HEK293T (cell line): Measurements from ENCODE around the gene UBC.
"Not testable (repeated sequence)": the region's sequence is repeated elsewhere in the genome, so short reads cannot be mapped to it uniquely, and the experiment has no call there.

Experiments
- CTCF ChIA-PET: fragments of 350-600 bp; formaldehyde crosslinking; extraction: SDS; loops from one replicate; lab custom pipeline; 2021; ENCODE audit warnings: antibody characterized with exemption, inconsistent platforms; lab: Yijun Ruan, JAX
- POLR2A ChIA-PET: fragments of 350-600 bp; formaldehyde crosslinking; extraction: SDS; loops from one replicate; lab custom pipeline; 2020; ENCODE audit warnings: antibody characterized with exemption, inconsistent platforms; lab: Yijun Ruan, JAX
- DNase-seq: peaks from one replicate; pipeline ENCODE4 v3.0.0; 2012; ENCODE audit warnings: mixed read lengths; ENCODE audit errors: extremely low spot score
- ARNT ChIP-seq: fragments of 450-650 bp; IDR thresholded peaks from 2 replicates; pipeline ENCODE4 v1.6.1; 2017; ENCODE audit warnings: mild to moderate bottlenecking
- BHLHE40 ChIP-seq: fragments of 450-650 bp; IDR thresholded peaks from 2 replicates; pipeline ENCODE4 v1.6.1; 2016; ENCODE audit warnings: mild to moderate bottlenecking, moderate library complexity, borderline replicate concordance
- CTBP1 ChIP-seq: fragments of 450-650 bp; IDR thresholded peaks from 2 replicates; pipeline ENCODE4 v1.6.1; 2016; ENCODE audit warnings: borderline replicate concordance
- ELF4 ChIP-seq: fragments of 450-650 bp; IDR thresholded peaks from 2 replicates; pipeline ENCODE4 v1.6.1; 2017; ENCODE audit warnings: antibody characterized with exemption
- FOXA1 ChIP-seq: fragments of 450-650 bp; IDR thresholded peaks from 2 replicates; pipeline ENCODE4 v1.6.1; 2016; ENCODE audit warnings: mild to moderate bottlenecking
- FOXK2 ChIP-seq: fragments of 450-650 bp; IDR thresholded peaks from 2 replicates; pipeline ENCODE4 v1.6.1; 2016; ENCODE audit warnings: mild to moderate bottlenecking
- FOXM1 ChIP-seq: fragments of 450-650 bp; IDR thresholded peaks from 2 replicates; pipeline ENCODE4 v1.6.1; 2017; ENCODE audit warnings: mild to moderate bottlenecking, borderline replicate concordance
- HDGF ChIP-seq: fragments of 450-650 bp; IDR thresholded peaks from 2 replicates; pipeline ENCODE4 v1.6.1; 2017; ENCODE audit warnings: antibody characterized with exemption, borderline replicate concordance
- L3MBTL2 ChIP-seq: fragments of 450-650 bp; conservative IDR thresholded peaks from 2 replicates; pipeline ENCODE4 v1.6.1; 2016; ENCODE audit warnings: mild to moderate bottlenecking
- LEF1 ChIP-seq: fragments of 450-650 bp; IDR thresholded peaks from 2 replicates; pipeline ENCODE4 v1.6.1; 2017; ENCODE audit warnings: mild to moderate bottlenecking, borderline replicate concordance
- NFRKB ChIP-seq: fragments of 450-650 bp; IDR thresholded peaks from 2 replicates; pipeline ENCODE4 v1.6.1; 2016; ENCODE audit warnings: mild to moderate bottlenecking, moderate library complexity
- SP1 ChIP-seq: fragments of 450-650 bp; IDR thresholded peaks from 2 replicates; pipeline ENCODE4 v1.6.1; 2017
- SUZ12 ChIP-seq: fragments of 450-650 bp; IDR thresholded peaks from 2 replicates; pipeline ENCODE4 v1.6.1; 2016; ENCODE audit warnings: mild to moderate bottlenecking
- TARDBP ChIP-seq: fragments of 450-650 bp; IDR thresholded peaks from 2 replicates; pipeline ENCODE4 v1.6.1; 2016
- ZNF384 ChIP-seq: fragments of 450-650 bp; IDR thresholded peaks from 2 replicates; pipeline ENCODE4 v1.6.1; 2016
- TF ChIP-seq, protein P1 (sequence below): fragments of 450-650 bp; IDR thresholded peaks from 2 replicates; pipeline ENCODE4 v1.6.1; 2016

The UBC gene

DNA sequence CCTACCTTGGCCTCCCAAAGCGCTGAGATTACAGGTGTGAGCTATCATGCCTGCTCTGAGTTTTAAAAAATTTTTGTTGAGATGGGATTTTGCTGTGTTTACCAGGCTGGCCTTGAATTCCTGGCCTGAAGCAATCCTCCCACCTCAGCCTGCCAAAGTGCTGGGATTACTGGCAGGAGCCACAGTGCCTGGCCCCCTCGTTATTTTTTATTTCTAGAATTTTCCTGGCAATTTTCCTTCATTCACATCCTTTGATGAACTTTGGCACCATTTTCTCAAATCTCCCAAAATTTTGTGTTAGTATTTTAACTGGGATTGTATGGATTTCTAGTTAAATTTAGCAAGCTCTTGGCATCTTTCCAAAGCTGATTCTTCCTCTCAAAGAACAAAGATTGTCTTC lies 26.2 kb downstream of the UBC start:
- POLR2A ChIA-PET, result interaction anchor here (1.0 kb wide), 1 partner anchor 26 kb away, joined by 3 read pairs; the partner anchor contains the start of gene UBC
- TF ChIP-seq SP1, result no peak
- no peak for TF ChIP-seq SUZ12
- no peak for TF ChIP-seq FOXA1
- no peak for TF ChIP-seq BHLHE40
- no peak for TF ChIP-seq ELF4
- no peak for TF ChIP-seq NFRKB
- no peak for TF ChIP-seq HDGF
- TF ChIP-seq L3MBTL2, result no peak
- TF ChIP-seq, protein P1, sequence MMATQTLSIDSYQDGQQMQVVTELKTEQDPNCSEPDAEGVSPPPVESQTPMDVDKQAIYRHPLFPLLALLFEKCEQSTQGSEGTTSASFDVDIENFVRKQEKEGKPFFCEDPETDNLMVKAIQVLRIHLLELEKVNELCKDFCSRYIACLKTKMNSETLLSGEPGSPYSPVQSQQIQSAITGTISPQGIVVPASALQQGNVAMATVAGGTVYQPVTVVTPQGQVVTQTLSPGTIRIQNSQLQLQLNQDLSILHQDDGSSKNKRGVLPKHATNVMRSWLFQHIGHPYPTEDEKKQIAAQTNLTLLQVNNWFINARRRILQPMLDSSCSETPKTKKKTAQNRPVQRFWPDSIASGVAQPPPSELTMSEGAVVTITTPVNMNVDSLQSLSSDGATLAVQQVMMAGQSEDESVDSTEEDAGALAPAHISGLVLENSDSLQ, result no peak
- TF ChIP-seq FOXK2, result no peak
- TF ChIP-seq ZNF384, result no peak
- CTCF ChIA-PET, result interaction anchor here (0.6 to 3.4 kb wide), 3 partner anchors 19 to 1604 kb away, joined by 6 to 14 read pairs (median 7); no protein-coding TSS in a partner anchor
- no peak for DNase-seq

DNA sequence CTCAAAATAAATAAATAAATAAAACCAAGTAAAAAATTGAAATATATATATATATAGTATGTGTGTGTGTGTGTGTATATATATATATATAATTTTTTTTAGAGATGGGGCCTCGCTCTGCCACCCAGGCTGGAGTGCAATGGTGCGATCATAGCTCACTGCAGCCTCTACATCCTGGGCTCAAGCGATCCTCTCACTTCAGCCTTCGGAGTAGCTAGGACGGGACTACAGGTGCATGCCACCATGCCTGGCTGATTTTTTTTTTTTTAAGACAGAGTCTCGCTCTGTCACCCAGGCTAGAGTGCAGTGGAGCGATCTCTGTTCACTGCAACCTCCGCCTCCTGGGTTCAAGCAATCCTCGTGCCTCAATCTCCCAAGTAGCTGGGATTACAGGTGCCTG lies 26.7 kb downstream of the UBC start:
- ChIA-PET CTCF (interaction anchor here (1.5 to 3.4 kb wide), 2 partner anchors 19 to 52 kb away, joined by 6 to 14 read pairs; no protein-coding TSS in a partner anchor), POLR2A (interaction anchor here (1.0 to 1.7 kb wide), 2 partner anchors 15 to 27 kb away, joined by 3 to 4 read pairs; partner anchors contain the start of gene UBC)
- not testable (repeated sequence) for DNase-seq

DNA sequence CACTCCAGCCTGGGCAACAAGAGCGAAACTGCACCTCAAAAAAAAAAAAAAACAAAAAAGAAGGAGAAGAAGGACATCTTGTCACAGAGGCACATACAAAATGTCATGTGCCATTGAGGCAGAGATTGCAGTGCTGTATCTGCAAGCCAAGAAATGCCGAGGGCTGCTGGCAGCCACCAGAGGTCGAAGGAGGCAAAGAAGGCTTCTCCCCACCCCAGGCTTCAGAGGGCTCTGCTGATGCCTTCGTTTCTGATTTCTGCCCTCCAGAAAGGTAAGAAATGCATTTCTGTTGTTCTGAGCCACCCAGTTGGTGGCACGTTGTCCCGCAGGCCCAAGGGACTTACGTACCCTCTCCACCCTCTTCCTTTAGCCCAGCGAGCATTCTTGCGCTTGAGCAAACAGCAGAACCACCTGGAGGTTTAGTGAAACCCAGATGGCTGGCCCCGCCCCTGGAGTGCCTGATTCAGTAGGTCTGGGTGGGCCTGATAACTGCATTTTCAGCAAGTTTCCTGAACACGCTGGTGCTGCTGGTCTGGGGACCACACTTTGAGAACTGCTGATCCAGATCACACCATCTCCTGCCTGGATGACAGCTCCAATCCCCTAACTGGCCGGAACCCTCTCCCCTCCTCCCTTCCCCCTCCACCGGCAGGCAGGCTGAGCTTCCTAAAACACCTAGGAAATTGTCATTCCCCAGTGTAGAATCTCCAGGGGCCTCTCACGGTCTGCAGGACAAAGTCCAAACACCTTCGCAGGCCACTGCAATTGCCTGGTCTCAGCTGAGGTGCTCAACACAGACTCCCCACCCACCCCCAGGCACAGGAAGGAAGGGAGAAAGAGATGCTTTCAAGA lies 29.6 kb downstream of the UBC start:
- no peak for DNase-seq
- ChIA-PET CTCF (no interaction called here), POLR2A (no interaction called here)
- TF ChIP-seq FOXK2 (no peak), SUZ12 (no peak), HDGF (no peak), LEF1 (no peak), ARNT (no peak), BHLHE40 (no peak), SP1 (no peak), ELF4 (no peak), TARDBP (no peak), ZNF384 (no peak), L3MBTL2 (no peak), CTBP1 (no peak), FOXM1 (no peak), NFRKB (no peak), FOXA1 (no peak)
- TF ChIP-seq, protein P1, result no peak

DNA sequence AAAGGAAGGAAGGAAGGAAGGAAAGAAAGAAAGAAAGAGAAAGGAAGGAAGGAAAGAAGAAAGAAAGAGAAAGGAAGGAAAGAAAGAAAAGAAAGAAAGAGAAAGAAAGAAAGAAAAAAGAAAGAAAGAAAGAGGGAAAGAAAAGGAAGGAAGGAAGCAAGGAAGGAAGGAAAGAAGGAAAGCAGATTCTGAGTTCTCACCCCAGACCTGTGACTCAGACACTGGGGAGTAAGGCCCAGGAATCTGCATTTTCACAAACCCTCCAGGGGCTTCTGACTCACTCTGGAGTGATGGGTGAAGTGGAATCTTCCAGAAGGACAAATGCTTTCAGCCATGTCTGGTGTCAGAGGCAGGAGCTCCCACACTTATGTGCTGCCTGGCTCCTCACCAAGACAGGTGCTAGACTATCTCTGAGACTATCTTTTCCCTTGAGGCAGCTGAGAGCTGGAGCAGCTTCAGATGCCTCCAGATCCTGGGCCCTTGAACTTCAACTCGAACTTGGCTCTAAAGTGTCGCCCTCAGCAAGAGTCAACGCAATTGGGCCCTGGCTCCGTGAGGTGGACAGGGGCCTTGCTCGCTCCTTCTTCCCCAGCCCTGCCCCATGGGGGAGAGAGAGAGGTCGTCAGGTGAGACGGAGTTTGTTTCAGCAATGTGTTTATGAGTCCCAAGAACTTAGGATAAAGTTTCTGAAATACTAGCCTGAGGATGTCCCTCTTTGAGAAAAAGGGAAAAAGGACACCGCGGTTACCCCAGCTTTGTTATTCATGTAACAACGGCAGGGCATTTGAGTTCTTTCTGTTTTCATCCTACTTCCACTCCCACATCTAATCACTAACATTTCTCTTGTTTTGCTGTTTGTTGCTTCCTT lies 31.0 kb downstream of the UBC start:
- ChIA-PET CTCF (no interaction called here), POLR2A (no interaction called here)
- TF ChIP-seq, protein P1, result no peak
- TF ChIP-seq SP1 (no peak), ARNT (no peak), TARDBP (0 out of 2 replicates have a peak, but pooled peaks have one; percentile 48), BHLHE40 (no peak), FOXM1 (no peak), LEF1 (no peak), NFRKB (no peak), HDGF (no peak)
- no peak for DNase-seq

DNA sequence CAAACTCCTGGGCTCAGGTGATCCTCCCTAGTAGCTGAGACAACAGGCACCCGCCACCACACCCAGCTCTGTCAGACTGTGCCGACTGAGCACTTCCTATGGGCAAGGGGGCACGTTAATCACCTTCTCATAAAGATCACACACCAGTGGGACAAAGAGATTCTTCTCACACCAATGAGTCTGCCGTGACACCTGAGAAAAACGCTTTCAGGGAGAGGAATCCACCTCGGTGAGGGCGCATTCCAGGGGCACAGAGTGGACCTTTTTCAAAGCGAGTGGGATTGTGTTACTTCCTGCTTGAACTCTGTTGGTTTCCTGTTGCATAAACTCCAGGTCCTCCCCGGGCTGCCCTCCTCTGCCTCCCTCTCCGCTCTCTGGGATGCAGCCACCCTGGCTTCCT lies 33.3 kb downstream of the UBC start:
- ChIA-PET CTCF (interaction anchor here (0.7 kb wide), 1 partner anchor 13 kb away, joined by 3 read pairs; no protein-coding TSS in a partner anchor), POLR2A (no interaction called here)
- DNase-seq, result no peak
- TF ChIP-seq LEF1, result no peak
- TF ChIP-seq HDGF, result no peak
- no peak for TF ChIP-seq SUZ12
- no peak for TF ChIP-seq ARNT

DNA sequence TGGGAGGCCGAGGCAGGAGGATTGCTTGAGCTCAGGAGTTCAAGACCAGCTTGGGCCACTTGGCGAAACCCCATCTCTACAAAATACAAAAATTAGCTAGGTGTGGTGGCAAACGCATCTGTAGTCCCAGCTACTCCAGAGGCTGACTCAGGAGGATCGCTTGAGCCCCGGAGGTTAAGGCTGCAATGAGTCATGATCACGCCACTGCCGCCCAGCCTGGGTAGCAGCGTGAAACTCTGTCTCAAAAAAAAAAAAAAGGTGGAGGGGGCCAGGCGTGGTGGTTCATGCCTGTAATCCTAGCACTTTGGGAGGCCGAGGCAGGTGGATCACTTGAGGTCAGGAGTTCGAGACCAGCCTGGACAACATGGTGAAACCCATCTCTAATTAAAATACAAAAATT lies 34.1 kb downstream of the UBC start:
- DNase-seq, CTCF ChIA-PET: not testable (repeated sequence)
- POLR2A ChIA-PET, result interaction anchor here (1.2 kb wide), 1 partner anchor 34 kb away, joined by 4 read pairs; the partner anchor contains the start of gene UBC
